HG03354 (cell line): ENCODE measurements around the gene IFNA17.
A peak's percentile ranks its signal among the peaks of the same experiment; 100 is the strongest.
"Not testable (repeated sequence)": the region's sequence is repeated elsewhere in the genome, so short reads cannot be mapped to it uniquely, and the experiment has no call there.

ENCODE experiments used
- ATAC-seq: cut with Tn5 transposase; IDR thresholded peaks from one replicate; pipeline ENCODE4 v1.9.1; 2021; ENCODE audit warnings: mild to moderate bottlenecking; ENCODE audit not compliant: unreplicated experiment, poor library complexity, severe bottlenecking

Gene IFNA17

DNA sequence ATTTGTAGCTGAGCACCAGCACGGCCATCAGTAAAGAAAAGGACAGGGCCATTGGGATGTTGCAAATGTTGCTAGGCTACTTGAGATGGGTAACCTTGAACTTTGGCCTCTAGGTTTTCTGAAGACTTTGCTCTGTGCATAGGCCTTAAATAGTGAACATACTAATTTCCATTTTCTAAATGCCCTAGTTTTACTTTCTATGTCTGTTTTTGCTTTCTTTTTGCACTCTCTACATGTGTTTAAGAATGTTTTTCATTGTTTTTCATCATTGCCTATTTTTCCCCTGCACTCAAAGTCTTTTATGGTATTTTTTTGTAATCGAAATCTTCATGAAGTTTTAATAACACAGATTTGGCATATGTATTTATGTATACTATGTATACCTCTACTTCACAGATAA lies at the start of gene IFNA17:
IFNA17 (minus strand) TSS at position 101 of the 400 bp plus-strand sequence; CDS start at position 52, 49 bp downstream.
- ATAC-seq: no peak

- no peak for ATAC-seq
Measured at GRCh38 chr9:21268347-21268657, 40.3 kb upstream of the IFNA17 start.

DNA sequence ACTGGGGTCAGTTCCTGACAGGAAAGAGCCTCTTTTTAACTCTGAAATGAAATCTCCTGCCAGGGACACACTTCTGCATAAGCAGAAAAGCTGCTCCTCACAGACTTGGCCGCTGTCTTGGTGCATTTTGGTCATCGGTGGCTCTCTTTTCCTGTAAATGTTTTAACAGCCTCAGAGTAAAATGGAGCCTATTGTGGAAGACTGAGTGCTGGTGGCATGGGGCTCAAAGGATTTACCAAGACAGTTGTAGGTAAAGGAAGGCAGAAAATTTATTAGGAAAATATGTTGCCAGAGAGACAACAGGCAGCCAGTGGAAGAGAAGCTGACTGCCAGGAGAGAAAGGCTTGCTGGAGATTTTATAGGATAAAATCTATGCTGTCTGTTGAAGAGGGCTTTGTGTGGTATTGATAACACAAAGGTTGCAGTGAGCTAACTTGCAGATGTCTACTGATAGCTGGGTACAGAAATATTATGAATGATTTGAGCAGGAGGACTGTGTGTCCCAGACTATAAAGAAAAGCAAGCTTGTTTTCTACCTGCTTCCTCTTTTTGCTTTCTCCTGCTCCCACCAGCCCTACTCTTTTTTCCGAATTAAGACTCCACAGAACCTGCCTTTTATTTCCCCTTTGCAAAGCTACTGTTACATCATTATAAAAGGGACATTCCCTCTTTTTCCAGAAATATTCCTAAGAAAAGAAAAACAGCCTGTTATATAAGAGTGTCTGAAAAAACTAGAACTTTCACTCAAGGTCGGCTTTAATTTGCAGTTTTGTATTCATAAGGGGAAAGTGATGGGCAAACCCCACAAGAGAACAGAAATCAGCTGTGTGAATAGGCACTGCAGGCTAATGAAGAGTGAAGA lies 39.7 kb upstream of the IFNA17 start:
- peak; percentile 58 for ATAC-seq

- peak; percentile 66 for ATAC-seq
Measured at GRCh38 chr9:21266733-21267484, 38.9 kb upstream of the IFNA17 start.

- peak; percentile 51 for ATAC-seq
Measured at GRCh38 chr9:21265421-21266189, 37.6 kb upstream of the IFNA17 start.

DNA sequence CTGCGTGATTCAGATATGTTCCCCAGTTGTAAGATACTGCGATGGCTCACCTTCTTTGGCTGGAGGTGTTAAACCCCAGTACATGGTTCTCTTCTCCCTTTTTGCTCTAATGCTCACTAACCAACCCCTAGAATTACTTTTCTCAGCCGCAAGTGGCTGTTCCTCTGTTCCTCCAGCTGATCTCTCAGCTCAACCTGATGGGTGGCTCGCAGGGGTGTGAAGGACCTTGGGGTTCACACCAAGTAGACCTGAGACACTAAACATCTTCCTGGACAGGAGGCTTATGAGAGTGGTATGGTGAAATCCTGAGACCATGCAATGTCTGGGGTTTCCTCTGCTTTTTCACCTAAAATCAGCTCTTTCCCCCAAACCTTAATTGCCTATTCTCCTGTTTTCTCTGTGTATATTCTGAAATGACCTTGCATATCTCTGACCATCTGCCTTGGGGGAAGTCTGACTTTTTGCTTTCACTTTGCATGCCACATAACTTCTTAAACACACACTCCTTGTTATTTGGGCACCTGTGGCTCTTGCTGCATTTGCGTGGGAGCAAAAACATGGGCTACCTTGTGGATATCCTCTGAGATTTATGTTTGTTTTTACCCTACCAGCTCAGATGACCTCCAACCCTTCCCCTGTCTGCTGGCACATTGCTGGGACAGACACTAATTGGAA lies 27.7 kb upstream of the IFNA17 start:
- ATAC-seq: peak; percentile 54

DNA sequence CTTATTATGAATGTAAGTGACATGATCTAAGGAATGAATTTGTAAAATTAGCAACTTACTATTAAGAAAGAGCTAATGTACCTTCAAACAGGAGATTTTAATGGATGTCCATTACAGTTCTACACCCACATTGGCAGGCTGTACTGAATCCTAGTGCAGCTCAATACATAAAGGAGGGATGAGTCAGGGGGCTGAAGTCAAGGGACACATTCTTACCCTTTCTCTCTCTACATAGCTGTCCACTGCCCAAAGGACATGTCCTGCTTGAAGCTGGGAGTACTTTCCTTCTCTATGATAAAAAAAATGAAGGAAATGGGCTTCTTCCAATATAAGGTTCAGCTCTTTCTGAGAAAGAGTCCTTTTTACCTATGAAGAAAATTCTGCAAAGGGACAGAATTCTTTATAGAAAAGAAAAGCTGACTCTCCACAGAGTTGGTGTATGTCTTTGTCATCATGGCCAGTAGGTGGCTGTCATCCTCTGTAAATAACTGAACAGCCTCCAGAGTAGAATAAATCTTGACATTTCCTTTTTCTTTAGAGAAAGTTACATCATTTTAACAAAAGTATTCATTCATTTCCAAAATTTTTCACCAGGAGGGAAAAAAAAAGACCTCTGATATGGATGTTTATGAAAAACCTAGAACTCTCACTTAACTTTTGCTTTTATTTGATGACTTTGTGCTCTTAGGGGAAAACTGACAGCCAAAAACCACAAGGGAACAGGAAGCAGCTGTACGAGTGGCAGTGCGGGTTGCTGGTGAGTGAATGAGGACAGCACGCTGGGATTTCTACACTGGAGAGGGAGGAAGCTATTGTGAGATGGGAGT lies 24.9 kb upstream of the IFNA17 start:
- peak; percentile 85 for ATAC-seq

DNA sequence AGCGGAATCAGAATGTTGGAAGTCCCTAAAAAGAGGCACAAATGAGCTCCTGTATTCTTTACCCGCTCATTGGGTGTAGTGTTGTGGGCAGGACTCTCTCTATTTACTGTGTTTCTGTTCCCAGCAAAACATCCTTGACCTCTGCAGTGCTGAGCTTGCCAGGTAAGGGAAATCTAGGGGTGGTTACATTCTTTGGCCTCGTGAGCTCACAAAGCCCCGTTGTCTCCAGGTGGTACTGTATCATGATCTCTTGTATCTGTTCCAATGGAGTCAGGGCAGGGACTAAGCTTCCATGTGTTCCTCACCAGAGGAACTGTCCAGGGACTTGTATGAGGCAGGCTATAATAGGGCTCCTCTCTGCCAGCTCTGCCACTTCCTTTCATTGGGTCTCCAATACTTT lies 23.6 kb upstream of the IFNA17 start:
- ATAC-seq: no peak

- ATAC-seq: no peak
Measured at GRCh38 chr9:21251190-21251589, 23.2 kb upstream of the IFNA17 start.

GRCh38 chr9:21244836-21245235 lies 16.8 kb upstream of the IFNA17 start:
- ATAC-seq: peak; percentile 79

- ATAC-seq: no peak
Measured at GRCh38 chr9:21239911-21240310, 11.9 kb upstream of the IFNA17 start, which contains the start of gene IFNA14. IFNA14 (minus strand) TSS chr9:21240005; CDS start chr9:21239935, 70 bp downstream.

DNA sequence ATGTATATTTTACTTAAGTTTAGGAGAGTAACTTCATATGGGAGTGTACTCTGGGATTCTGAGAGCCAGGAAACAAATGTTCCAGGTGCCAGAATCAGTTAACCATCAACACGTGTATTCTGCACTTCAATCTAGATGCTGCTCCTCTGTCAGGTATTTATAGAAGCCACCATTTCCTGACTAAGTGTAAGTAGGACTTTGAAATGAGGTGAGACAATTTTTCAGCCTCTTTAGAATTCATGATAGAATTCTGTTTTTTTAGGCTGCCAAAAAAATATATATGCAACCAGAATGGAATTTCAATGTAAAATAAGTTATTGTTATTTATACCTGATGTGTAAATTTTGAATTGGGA lies 8.3 kb upstream of the IFNA17 start:
- peak; percentile 30 for ATAC-seq

- ATAC-seq: peak; percentile 90
Measured at GRCh38 chr9:21235468-21236359, 7.7 kb upstream of the IFNA17 start.

GRCh38 chr9:21234153-21234687 lies 6.2 kb upstream of the IFNA17 start:
- no peak for ATAC-seq

GRCh38 chr9:21233258-21233657 lies 5.2 kb upstream of the IFNA17 start:
- ATAC-seq: no peak

GRCh38 chr9:21217211-21217610 lies 10.8 kb downstream of the IFNA17 start, which contains the start of gene IFNA16:
IFNA16 (minus strand) TSS chr9:21217311; CDS start chr9:21217305, 6 bp downstream.
- ATAC-seq: not testable (repeated sequence)

GRCh38 chr9:21213411-21214326 lies 14.4 kb downstream of the IFNA17 start:
- ATAC-seq: peak; percentile 75
